Body of pancreas (tissue), 4 donors: ENCODE measurements around the gene GATA5. TPM values are rescaled to one million over a fixed set of nuclear protein-coding genes. Genes with fewer than 3 reads are reported as not detected.

Experiments
- ATAC-seq: fragments of 150-250 bp; one replicate; pipeline ENCODE4 v1.9.1; 2016
- DNase-seq, 4 donors: peaks; one replicate each; pipeline ENCODE4 v3.0.0-alpha.2; 2019
- H3K27ac ChIP-seq, 4 donors: fragments of 200-600 bp; sonication (generic); 1 replicate in 3 of 4; 2 replicates in 1 of 4; pipeline versions ENCODE4 v1.5.1 to v1.6.1; 2016 to 2019; ENCODE audit warnings: mild to moderate bottlenecking in 1 of 4, mixed read lengths in 1 of 4, moderate library complexity in 1 of 4
- H3K27me3 ChIP-seq, 2 donors: fragments of 200-600 bp; sonication (generic); one replicate each; pipeline ENCODE4 v1.6.0; 2016; ENCODE audit warnings: mild to moderate bottlenecking in 1 of 2
- H3K36me3 ChIP-seq, 2 donors: fragments of 200-600 bp; sonication (generic); replicated peaks in 1 of 2; 2 replicates each; pipeline ENCODE4 v1.5.1; 2016; ENCODE audit warnings: low read depth in 2 of 2; ENCODE audit not compliant: insufficient read depth in 1 of 2
- H3K4me1 ChIP-seq: fragments of 200-600 bp; sonication (generic); one replicate; pipeline ENCODE4 v1.6.0; 2016
- H3K4me3 ChIP-seq, 2 donors: fragments of 200-600 bp; sonication (generic); 1 replicate in 1 of 2; 2 replicates in 1 of 2; pipeline ENCODE4 v1.5.1; 2016 to 2019
- H3K9me3 ChIP-seq, 3 donors: fragments of 200-600 bp; sonication (generic); 1 replicate in 2 of 3; 2 replicates in 1 of 3; pipeline ENCODE4 v1.5.1; 2016
- CTCF ChIP-seq, 7 experiments: fragments of 450-650 bp in 4 of 7; fragments of 200-600 bp in 3 of 7; sonication (generic) in 3 of 7; IDR thresholded peaks; one replicate each; pipeline ENCODE4 v1.5.1; 2016 to 2019; ENCODE audit warnings: antibody characterized with exemption in 7 of 7
- POLR2A ChIP-seq, 3 donors: fragments of 450-650 bp; IDR thresholded peaks; one replicate each; pipeline ENCODE4 v1.6.1; 2016; ENCODE audit warnings: antibody characterized with exemption in 3 of 3, mild to moderate bottlenecking in 2 of 3
- WGBS, 2 donors: methylation state at CpG; one replicate each; pipeline ENCODE4 v1.1.5; 2017; 5-methylcytosine and 5-hydroxymethylcytosine counted together
- intact Hi-C: fragments of 100-400 bp; cut with DNase I; formaldehyde crosslinking; loops from one replicate; pipeline ENCODE4 v1.15.1; 2023
- total RNA-seq, 2 donors: library from RNA; depleted of rRNA; stranded (reverse); fragments of >200 nt; gene quantifications; one replicate each; pipeline ENCODE4 v1.1.0, GENCODE V29; 2016

Gene GATA5
- total RNA-seq, 2 donors from 2014 or later: not detected

GRCh38 chr20:62424249-62425107, 51.3 kb downstream of the GATA5 start:
- peaks cover 26% of the 10 kb centered on the region for H3K4me1 ChIP-seq
- intact Hi-C loops: no loop called here
- H3K36me3 ChIP-seq: no peaks in the 10 kb centered on the region
- no peak overlapping the region for H3K4me3 ChIP-seq
- TF ChIP-seq POLR2A (IDR thresholded peaks at IDR 0.05) (no peak), CTCF (IDR thresholded peaks at IDR 0.05) (no peak)
- H3K27me3 ChIP-seq: no peaks in the 10 kb centered on the region
- DNase-seq: no peak
- no peak for ATAC-seq
- no peaks in the 10 kb centered on the region for H3K9me3 ChIP-seq
- WGBS, 2 donors: 67 to 80% methylated on average over 16 to 21 of the region's 23 CpGs
- H3K27ac ChIP-seq: no peak overlapping the region

GRCh38 chr20:62423326-62423706, 52.5 kb downstream of the GATA5 start:
- Histone ChIP-seq H3K4me1 (peaks cover 22% of the 10 kb centered on the region), H3K27ac (no peak overlapping the region), H3K27me3 (no peaks in the 10 kb centered on the region), H3K36me3 (no peaks in the 10 kb centered on the region), H3K9me3 (no peaks in the 10 kb centered on the region), H3K4me3 (no peak overlapping the region)
- DNase-seq (no peak), ATAC-seq (no peak)
- intact Hi-C loops: no loop called here
- TF ChIP-seq CTCF (IDR thresholded peaks at IDR 0.05) (no peak), POLR2A (IDR thresholded peaks at IDR 0.05) (no peak)
- whole genome bisulfite sequencing, 2 donors: 71% methylated on average over 6 of the region's 10 CpGs; no CpG with 5 or more reads in 1 of the 2 donors

- DNase-seq: no peak
- Histone ChIP-seq H3K27ac (no peak overlapping the region), H3K4me3 (no peak overlapping the region), H3K4me1 (peaks cover 17% of the 10 kb centered on the region), H3K36me3 (no peaks in the 10 kb centered on the region), H3K27me3 (no peaks in the 10 kb centered on the region), H3K9me3 (no peaks in the 10 kb centered on the region)
- intact Hi-C loops: no loop called here
- no peak for ATAC-seq
- TF ChIP-seq CTCF (IDR thresholded peaks at IDR 0.05): no peak
- no peak for TF ChIP-seq POLR2A (IDR thresholded peaks at IDR 0.05)
- WGBS, 2 donors: 73 to 90% methylated on average over 7 to 20 of the region's 20 CpGs
Measured at GRCh38 chr20:62422636-62423325, 53.0 kb downstream of the GATA5 start.

GRCh38 chr20:62421716-62421990, 54.1 kb downstream of the GATA5 start:
- 94 to 98% methylated on average over 5 to 6 of the region's 6 CpGs for WGBS, 2 donors
- H3K4me1 ChIP-seq: peaks cover 6% of the 10 kb centered on the region
- H3K36me3 ChIP-seq: no peaks in the 10 kb centered on the region
- no peak for ATAC-seq
- DNase-seq: no peak
- H3K27ac ChIP-seq: no peak overlapping the region
- H3K4me3 ChIP-seq: no peak overlapping the region
- H3K9me3 ChIP-seq: no peaks in the 10 kb centered on the region
- TF ChIP-seq POLR2A (IDR thresholded peaks at IDR 0.05) (no peak), CTCF (IDR thresholded peaks at IDR 0.05) (no peak)
- no peaks in the 10 kb centered on the region for H3K27me3 ChIP-seq
- intact Hi-C loops: no loop called here
